ENCODE results near the gene GPR61.

GRCh38 chr1:109492779-109493178 lies 46.9 kb upstream of the GPR61 start:
- no peak for TF ChIP-seq CTCF (IDR thresholded peaks at IDR 0.05)
- TF ChIP-seq POLR2A (IDR thresholded peaks at IDR 0.05), result no peak
